ENCODE data around the gene MINDY2. TPM values are rescaled to one million over a fixed set of nuclear protein-coding genes. Genes with fewer than 3 reads are reported as not detected.

MINDY2 gene, protein sequence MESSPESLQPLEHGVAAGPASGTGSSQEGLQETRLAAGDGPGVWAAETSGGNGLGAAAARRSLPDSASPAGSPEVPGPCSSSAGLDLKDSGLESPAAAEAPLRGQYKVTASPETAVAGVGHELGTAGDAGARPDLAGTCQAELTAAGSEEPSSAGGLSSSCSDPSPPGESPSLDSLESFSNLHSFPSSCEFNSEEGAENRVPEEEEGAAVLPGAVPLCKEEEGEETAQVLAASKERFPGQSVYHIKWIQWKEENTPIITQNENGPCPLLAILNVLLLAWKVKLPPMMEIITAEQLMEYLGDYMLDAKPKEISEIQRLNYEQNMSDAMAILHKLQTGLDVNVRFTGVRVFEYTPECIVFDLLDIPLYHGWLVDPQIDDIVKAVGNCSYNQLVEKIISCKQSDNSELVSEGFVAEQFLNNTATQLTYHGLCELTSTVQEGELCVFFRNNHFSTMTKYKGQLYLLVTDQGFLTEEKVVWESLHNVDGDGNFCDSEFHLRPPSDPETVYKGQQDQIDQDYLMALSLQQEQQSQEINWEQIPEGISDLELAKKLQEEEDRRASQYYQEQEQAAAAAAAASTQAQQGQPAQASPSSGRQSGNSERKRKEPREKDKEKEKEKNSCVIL
- total RNA-seq (2014; rRNA removed; shearing (Covaris generic)) = 4.5 and 5.6 TPM in 2 replicates

DNA sequence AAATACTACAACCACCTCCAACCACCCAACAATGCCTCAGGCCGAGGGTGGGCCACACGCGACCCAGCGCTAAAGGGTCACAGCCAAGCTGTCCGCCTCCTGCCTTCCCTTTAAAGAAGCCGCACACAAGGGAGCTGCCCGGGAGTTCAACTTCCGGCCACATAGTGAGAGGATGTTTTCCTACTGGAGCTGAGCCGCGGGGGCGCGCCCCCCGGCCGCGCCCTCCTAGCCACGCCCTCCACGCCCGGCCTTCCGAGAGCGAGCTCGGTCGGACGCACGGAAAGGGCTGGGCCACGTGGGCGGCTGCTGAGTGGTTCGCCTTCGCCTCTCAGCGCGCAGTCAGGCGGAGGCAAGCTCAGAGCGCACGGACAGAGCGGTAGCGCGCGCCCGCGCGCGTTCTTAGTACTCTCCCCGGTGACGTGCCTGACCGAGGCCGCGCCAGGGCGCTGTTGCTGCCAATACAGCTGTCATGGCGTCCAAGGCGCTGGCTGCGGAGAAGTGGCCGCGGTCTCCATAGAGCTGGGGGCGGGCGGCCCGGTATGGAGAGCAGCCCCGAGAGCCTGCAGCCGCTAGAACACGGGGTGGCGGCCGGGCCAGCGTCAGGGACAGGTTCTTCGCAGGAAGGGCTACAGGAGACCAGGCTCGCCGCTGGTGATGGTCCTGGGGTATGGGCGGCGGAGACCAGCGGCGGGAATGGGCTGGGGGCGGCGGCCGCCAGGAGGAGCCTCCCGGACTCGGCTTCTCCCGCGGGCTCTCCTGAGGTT lies at the start of gene MINDY2:
Gene MINDY2 (plus strand): TSS at position 446 of the 764 bp plus-strand sequence. CDS start 94 bp downstream, at position 540.
- DNase-seq (ENCODE audit: low read depth) = peak; percentile 97

DNA sequence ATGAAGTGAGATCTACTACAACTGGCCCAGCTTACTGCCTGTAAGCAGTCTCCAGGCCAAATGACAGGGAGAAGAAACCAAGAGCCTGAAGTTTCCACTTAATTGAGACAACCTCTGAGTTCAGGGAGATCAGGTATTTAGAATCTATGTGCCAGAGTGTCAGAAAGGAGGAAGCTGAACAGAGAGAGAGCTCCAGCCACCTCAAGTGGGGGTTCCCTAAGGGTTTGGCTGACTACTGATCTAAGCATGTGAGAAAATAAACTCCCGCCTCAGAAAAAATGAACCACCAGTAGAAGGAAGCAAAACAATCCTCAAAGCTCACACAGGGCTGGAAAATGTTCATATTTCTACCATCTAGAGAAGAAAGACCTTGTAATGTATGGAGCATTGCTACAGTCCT lies 46.6 kb upstream of the MINDY2 start:
- DNase-seq (ENCODE audit: low read depth) = peak; percentile 30

DNA sequence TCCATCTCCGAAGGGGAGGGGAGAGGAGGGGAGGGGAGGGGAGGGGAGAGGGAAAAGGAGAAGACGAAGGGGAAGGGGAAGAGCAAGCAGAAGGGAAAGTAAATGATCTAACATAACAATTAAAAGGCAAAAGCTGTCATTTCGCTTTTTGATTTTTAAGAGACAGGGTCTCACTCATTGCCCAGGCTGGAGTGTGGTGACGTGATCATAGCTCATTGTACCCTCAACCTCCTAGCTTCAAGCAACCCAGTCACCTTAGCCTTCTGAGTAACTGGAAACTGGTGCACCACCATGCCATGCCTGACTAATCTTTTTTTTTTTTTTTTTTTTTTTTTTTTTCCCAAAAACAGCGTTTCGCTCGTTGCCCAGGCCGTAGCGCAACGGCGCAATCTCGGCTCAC lies 44.2 kb upstream of the MINDY2 start:
- no peak for DNase-seq (ENCODE audit: low read depth)

DNA sequence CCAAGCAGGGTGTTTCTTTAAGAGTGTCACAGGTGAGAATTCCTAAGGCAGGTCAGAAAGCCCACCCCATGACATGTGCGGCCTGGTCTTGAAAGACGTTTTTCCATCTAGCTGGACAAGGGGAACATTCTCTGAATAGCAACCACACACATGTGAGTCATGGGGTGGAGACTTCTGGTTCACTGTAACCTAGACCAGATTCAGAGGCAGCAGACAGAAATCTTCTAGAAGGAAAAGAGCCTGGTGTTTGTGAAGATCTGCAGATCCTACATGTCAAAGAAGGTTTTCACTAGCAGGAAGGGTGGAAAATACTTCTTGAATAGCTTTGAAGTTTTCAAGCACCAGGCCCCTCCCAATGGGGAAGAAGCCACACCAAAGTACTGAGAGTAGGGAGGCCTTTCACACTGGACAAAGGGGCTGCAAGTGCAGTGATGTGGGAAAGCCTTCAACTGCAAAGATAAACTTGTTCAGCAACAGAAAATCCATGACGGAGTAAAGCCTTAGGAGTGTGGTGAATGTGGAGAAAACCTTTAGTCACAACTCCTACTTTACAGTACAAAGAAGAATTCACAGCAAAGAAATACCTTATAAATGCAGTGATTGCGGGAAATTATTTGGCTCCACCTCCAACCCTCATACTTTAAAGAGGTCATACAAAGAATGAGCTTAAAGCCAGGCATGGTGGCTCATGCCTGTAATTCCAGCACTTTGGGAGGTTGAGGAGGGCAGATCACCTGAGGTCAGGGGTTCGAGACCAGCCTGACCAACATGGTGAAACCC lies 39.2 kb upstream of the MINDY2 start:
- DNase-seq (ENCODE audit: low read depth) = peak; percentile 71

DNA sequence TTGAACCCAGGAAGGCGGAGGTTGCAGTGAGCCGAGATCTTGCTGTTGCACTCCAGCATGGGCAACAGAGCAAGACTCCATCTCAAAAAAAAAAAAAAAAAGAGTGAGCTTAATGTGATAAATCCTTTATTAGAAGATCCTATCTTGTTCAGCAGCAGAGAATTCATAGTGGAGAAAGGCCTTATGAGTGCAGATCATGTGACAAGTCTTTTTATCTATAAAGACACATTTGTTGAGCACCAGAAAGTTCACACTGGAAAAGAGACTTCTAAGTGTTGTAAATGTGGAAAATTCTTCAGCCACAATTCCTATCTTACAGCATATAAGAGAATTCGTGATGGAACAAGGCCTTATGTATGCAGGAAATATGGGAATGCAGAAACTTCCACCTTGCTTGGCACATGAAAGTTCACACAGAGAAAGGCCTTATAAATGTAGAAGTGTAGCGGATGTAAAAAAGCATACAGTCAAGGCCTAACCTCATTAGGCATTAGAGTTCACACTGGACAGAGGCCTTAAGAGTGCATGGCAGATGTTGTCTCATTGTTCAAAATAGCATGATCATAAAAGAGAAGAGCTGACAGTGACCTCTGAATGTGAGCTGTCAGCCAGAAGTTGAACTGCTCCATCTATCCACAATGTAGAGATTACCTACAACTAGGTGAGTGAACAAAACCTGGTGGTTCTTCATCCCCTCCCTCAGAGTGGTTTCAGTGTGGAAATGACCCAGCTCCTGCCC lies 38.3 kb upstream of the MINDY2 start:
- no peak for DNase-seq (ENCODE audit: low read depth)

DNA sequence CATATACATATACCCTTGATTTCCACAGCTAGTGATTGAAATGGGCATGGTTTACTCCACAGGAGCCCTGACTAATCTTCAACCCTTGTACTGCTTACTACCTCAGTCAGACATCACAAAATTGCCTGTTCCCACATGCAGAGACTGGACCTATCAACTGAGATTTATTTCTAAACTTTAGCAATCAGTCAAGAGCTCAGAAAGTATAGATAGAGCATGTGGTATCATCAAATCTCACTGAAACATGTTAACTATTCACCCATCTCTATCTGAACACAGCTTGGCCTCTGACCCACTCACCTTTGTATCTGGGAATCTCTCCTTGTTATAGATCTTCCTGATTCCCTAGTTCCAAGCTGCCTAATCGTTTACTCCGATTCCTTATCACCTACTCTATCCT lies 36.2 kb upstream of the MINDY2 start:
- no peak for DNase-seq (ENCODE audit: low read depth)

DNA sequence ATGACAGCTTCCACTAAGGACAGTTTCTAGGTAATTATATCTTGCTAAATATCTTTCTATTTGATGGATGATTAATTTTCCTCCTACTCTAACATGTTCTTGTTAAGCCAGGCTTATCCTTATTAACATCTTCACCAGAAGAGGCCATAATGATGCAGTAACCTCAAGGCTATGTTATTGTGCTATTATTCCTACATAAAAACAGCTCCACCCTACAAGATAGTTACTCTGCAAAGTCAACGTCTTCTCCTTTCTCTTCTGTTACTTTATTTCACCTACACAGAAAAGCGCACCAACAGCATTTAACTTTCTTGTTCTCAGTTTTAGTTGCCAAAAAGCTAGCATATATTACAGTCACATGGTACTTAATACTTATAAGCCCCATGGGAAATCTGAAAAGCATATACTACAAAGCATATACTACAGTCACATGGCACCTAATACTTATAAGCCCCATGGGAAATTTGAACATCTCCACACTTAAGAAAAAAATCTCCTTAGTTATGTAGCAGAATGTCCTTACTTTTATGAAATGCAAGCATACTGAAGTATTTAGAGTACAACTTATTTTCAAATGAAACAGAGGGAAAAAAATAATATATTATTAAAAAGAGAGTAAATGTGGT lies 35.0 kb upstream of the MINDY2 start:
- DNase-seq (ENCODE audit: low read depth) = no peak

DNA sequence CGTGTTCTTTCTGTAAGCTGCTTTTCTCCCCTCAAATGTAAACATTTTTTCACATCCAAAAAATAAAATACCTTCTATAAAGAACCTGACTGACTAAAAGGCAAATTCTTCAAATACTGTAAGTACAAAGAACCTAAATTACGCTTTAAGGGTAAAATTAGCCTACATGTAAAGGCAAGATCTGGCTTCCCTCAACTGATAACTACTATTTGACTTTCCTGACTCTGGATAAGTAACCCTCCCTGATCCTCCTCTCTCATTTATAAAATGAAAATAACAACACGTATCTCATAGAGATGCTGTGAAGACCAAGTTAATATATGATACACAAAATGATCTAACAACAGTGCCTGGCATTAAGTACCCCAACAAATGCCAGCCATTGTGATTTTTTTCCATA lies 33.8 kb upstream of the MINDY2 start:
- DNase-seq (ENCODE audit: low read depth) = no peak

DNA sequence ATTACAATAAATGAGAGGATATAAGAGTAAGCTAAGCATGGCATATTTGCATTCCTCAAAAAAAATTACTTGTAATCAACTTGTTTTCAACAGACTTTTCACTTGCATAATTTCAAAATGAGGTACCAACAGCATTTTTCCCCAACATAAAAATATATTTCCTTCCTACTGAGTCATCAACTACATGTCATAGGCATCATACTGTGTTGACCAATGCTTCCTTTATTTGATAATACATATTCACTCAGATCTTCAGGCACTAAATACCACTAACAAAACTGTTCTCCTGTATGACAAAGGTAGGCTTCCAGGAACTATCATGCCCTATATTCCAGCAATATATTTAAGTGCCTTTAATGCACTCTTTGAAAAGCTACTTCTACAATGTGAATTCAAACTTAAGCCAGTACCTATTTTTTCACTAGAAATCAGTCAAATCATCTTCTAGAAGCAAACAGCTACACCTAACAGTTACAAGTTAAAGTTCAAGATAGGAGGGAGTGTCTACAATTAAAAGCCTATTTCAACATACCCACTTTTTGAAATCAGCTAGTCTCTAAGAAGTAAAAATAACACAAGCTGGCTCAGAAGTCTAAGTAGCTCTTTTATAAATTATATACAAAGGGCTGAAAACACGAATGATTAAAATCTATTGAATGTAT lies 32.9 kb upstream of the MINDY2 start:
- no peak for DNase-seq (ENCODE audit: low read depth)

DNA sequence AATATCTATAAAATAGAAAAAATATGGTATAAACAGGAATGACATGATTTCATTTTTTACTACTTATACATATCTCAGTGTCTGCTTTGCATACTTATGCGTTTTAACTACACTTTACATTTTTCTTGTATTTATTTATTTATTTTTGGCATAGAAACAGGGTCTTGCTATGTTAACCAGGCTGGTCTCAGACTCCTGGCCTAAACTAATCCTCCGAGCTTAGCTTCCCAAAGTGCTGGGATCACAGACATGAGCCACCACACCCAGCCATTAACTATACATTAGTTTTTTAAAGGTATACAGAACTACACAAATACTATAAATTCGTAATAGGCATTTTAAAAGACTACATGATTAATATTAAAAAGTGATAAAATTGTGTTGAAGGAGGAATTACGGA lies 30.7 kb upstream of the MINDY2 start:
- no peak for DNase-seq (ENCODE audit: low read depth)

DNA sequence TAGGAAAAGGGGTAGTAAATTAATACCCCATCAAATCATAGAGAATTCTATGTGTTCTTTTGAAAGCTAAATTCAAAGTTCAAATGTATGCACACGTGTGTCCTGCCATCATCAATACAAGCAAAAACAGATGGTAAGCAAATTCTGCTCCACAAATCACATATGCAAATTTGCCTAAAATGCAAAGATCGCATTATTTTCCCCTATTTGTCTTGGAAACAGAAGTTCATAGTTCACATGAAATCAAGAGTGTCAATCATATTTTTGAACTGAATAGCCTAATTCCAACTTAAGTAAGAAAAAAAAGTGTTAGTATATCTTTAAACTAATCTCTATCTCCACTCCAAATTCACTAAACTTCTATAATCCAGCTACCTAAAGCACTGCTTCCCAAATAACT lies 30.1 kb upstream of the MINDY2 start:
- DNase-seq (ENCODE audit: low read depth) = no peak

DNA sequence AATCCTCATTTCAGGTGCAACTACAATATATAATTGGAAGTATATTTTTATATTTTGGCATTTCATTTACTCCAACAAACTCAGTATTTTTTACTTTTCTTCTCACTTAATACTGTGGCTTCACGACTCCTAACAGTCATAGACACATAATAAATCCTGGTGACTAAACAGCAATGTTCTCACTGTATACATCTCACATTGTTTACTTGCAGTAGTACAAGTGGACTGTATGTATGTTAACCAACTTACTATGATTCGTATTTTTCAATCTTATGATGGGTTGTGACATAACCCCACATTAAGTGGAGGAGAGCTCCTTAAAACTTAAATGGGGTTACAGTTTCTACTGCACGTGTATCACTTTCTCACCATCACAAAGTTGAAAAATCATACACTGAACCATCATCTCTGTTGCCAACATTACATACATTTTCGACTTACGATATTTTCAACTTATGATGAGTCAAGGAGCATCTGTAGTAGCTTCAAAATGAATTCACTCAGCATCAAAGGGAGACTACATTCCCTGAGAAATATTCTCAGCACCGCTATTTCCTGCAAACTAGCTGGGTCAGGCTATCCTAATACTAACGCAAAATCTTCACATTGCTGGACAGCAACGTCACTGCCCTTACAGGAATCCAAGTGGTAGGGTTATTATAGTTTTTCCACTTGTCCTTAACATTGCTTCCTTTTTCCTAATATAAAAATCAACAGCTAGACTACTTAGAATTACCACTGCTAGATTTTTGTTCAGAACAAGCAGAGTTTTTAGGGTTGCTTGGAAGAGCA lies 28.9 kb upstream of the MINDY2 start:
- no peak for DNase-seq (ENCODE audit: low read depth)

DNA sequence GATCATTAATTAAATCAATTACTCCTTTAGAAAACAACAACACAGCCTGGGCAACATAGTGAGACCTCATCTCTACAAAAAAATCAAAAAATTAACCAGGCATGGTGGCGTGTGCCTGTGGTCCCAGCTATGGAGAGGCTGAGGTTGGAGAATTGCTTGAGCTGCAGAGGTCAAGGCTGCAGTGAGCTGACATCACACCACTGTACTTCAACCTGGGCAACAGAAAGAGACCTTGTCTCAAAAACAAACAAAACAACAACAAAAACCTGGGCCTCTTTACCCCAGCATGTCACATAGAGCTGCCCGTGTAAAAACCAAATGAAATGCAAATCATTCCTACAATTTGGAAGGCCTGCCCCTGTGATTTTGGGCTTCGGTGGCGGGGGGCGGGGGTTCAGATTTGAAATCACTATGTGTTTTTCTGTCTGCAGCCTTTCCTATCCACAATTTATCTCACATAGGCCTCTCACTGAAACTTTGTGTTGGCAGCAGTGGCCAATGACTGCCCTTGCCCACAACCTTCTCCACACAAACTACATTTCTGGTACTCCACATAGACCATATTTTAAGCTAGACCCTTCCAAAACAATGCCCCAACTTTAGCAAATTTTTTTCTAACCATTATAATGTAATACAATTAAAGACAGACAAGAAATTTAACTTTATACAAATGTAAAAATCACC lies 28.1 kb upstream of the MINDY2 start:
- DNase-seq (ENCODE audit: low read depth) = no peak

DNA sequence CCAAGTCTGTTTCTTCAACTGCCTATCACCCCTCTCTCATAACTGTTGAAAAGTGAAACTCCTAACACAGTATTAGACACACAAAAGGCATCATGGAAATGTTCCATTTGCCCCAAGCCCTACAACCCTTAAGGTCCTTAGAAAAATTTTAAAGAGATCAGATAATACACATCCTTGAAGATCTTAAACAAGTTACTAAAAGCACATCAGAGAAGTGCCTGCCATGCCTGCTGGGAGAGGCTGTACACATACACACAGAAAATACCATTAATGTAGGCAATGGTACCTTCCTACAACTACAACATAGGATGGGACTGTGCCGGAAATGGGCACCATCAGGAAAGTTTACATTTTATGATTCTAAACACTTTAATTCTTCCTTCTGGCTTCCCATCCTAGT lies 24.9 kb upstream of the MINDY2 start:
- DNase-seq (ENCODE audit: low read depth) = no peak

DNA sequence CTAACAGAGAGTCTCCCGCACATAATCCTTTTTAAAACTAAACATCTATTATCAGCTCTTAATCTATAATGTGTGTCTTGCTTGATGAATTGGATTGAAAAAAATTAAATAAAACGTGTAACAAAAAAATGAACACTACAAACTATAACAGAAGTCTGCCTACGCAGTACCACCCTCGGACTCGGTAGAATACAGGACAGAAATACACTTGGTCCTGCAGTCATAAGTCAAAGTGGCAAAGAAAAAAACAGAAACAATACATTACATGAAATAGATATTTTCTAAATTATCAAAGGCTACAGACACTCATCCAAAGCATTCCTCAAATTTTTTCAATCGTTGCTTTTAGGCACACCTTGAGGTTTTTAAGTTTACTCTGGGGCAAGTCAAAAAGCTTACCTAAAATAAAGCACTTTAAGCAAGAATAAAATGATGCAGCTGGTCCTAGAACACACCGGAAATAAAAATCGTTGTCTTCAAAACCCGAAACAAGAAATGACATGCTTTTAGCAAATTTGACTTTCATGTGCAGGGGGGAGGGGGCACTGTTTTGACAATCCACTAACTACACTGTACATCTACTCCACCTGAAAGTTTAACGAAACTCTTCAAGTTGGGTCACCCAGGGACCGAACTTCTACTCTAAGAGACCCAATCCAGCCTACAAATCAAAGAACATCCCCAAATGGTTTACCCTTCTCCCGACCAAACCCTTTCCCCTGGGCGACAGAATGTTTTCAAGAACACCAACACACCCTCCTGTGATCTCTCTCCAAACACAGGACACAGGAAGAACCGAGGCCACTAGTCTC lies 22.9 kb upstream of the MINDY2 start:
- no peak for DNase-seq (ENCODE audit: low read depth)

DNA sequence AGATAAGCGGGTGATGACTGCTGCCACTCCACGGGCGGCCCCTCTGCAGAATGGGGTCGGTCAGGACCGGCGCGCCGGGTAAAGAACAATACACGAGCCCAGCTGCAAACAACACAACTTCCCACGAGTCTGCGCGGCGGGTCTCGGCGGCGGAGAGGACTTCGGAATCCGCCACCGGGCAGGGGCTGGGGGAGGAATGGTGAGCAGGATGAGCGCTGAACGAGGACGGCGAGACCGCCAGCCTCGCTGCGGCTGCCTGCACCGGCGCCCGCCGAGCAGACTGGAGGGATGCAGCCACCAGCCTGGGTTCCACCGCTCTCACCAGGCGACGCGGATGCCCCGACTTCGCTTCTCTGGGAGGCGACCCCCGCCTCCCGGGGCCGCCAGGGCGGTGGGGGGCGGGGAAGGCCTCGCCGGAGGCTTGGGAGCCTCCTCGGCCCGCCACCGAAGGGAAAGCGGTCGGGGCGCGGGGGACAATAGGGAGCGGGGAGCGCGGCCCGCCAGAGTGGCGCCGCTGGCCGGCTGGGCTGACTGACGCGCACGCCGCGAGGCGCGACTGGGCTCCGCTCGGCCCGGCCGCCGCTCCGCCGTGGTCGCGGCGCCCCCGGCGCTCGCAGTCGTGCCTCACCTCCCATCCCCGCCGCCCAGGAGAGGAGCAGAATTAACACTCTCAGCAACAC lies 22.1 kb upstream of the MINDY2 start:
- peak; percentile 52 for DNase-seq (ENCODE audit: low read depth)
